Mononuclear cell (primary cell): Measurements from ENCODE around the gene NDFIP2. TPM values are rescaled to one million over a fixed set of nuclear protein-coding genes. Genes with fewer than 3 reads are reported as not detected.

Experiments
- H3K27me3 ChIP-seq: 2 replicates; pipeline ENCODE4 v1.6.0; 2011; ENCODE audit warnings: low read length, control low read depth; ENCODE audit not compliant: insufficient read depth
- H3K4me1 ChIP-seq: 2 replicates; pipeline ENCODE4 v1.5.1; 2011; ENCODE audit warnings: mild to moderate bottlenecking, low read length, control low read depth; ENCODE audit not compliant: insufficient read depth
- H3K4me3 ChIP-seq: 2 replicates; pipeline ENCODE4 v1.5.1; 2011; ENCODE audit warnings: mild to moderate bottlenecking, low read length, moderate library complexity
- H3K9me3 ChIP-seq: 2 replicates; pipeline ENCODE4 v1.5.1; 2011; ENCODE audit warnings: low read depth, mild to moderate bottlenecking, control low read depth, low read length
- total RNA-seq: library from RNA; depleted of rRNA; stranded (reverse); fragments of >200 nt; gene quantifications from one replicate; pipeline ENCODE4 v1.2.3, GENCODE V29; 2012

Gene NDFIP2
- total RNA-seq, 1 donor: 1.2 TPM

GRCh38 chr13:79452239-79452913, 28.6 kb upstream of the NDFIP2 start:
- Histone ChIP-seq H3K4me3 (no peak overlapping the region), H3K4me1 (peaks cover 13% of the 10 kb centered on the region)

GRCh38 chr13:79455331-79455730, 25.6 kb upstream of the NDFIP2 start:
- Histone ChIP-seq H3K4me1 (peaks cover 5% of the 10 kb centered on the region), H3K9me3 (no peaks in the 10 kb centered on the region), H3K27me3 (no peaks in the 10 kb centered on the region)

More at GRCh38 chr13:79452239-79452913, 28.6 kb upstream of the NDFIP2 start:
- H3K9me3 ChIP-seq: no peaks in the 10 kb centered on the region
- H3K27me3 ChIP-seq: no peaks in the 10 kb centered on the region

GRCh38 chr13:79456051-79456450, 24.9 kb upstream of the NDFIP2 start:
- no peaks in the 10 kb centered on the region for H3K27me3 ChIP-seq
- H3K9me3 ChIP-seq: no peaks in the 10 kb centered on the region
- no peak overlapping the region for H3K4me3 ChIP-seq
- H3K4me1 ChIP-seq: peaks cover 5% of the 10 kb centered on the region

More at GRCh38 chr13:79455331-79455730, 25.6 kb upstream of the NDFIP2 start:
- no peak overlapping the region for H3K4me3 ChIP-seq

DNA sequence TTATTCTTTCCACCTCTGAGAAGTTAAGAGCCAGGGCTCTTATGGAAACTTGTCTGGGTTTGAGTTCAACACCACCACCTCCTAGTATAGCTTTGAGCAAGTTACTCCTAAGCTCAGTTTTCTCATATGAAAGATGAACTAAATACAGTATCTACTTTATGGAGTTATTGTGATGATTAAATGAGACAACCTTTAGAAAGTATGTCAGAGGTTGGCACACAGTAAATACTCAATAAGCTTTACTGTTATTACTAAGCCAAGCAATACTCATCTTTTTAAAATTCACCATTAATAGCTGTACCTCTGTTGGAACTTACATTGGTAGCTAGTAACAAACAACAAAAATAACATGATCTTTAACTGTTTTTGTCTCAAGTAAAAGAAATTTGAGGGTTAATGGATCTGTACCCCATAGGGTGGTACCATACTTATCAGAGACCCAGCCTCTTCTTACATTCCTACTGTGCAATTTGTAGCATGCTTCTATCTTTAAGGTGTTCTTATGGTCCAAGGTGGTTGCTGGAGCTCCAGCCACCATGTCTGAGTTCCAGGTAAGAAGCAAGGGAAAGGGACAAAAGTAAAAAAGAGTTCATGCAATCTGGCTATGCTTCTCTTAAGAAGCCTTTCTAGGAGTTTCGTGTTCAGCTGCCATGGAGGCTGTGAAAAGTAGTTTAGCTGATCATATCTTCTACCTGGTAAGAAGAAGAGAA, 24.1 kb upstream of the NDFIP2 start:
- H3K27me3 ChIP-seq: no peaks in the 10 kb centered on the region
- peaks cover 1% of the 10 kb centered on the region for H3K4me1 ChIP-seq
- no peaks in the 10 kb centered on the region for H3K9me3 ChIP-seq
- no peak overlapping the region for H3K4me3 ChIP-seq

DNA sequence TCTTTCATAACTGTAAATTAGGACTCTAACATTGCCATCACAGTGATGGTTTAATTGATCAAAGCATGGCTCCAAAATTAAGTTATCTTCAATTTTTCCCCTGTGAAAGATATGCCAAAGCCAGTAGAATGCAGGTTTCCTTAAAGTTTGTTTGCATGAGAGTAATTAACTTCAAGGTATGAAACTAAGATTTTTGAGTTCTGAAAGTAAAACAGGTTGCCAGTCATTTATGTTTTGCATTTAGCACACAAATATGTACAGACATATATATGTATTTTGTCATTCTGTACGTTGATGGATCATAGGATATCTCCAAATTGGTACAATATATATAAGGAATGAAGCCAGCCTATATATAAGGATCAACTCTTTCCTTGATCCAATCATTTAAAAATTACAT, 23.6 kb upstream of the NDFIP2 start:
- Histone ChIP-seq H3K4me1 (no peaks in the 10 kb centered on the region), H3K4me3 (no peak overlapping the region), H3K27me3 (no peaks in the 10 kb centered on the region), H3K9me3 (no peaks in the 10 kb centered on the region)

DNA sequence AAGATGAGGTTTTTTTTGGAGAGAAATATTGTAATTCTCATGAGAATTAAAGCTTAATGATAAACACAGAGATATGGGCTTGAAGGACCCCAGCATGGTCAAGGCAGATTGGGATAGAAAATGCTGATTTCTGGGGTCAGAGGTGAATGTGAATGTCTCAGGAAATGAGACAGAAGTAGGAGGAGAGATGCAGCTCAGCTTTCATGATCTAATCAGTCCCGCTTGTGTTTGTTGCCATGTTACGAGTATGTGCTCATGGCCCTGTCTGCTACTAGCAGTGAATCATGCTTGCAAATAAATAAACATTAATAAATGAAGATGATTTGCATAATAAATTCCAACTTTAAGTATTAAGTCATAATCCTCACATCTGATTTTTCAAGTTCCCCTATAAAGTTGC, 23.0 kb upstream of the NDFIP2 start:
- no peak overlapping the region for H3K4me3 ChIP-seq
- H3K9me3 ChIP-seq: no peaks in the 10 kb centered on the region
- H3K4me1 ChIP-seq: no peaks in the 10 kb centered on the region
- no peaks in the 10 kb centered on the region for H3K27me3 ChIP-seq

- no peaks in the 10 kb centered on the region for H3K27me3 ChIP-seq
- H3K4me1 ChIP-seq: no peaks in the 10 kb centered on the region
Measured at GRCh38 chr13:79458436-79458835, 22.5 kb upstream of the NDFIP2 start.

DNA sequence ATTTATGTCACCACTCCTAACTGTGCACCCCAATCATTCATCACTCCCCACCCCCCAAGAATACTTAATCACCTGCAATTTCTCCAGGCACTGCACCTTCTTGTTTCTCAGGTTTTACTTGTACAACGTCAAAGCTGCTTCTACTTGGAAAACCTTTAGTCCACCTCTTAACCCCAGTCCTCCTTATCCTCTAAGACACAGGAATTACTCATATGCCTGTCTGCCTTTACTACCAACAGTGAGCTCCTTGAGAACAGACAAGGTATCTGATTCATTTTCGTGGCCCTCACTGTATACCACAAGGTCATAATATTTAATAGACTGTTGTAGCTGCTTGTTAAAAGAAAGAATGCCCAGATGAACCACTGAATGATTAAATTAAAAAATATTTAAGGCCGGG, 21.0 kb upstream of the NDFIP2 start:
- no peak overlapping the region for H3K4me3 ChIP-seq
- no peaks in the 10 kb centered on the region for H3K27me3 ChIP-seq
- H3K9me3 ChIP-seq: no peaks in the 10 kb centered on the region
- no peaks in the 10 kb centered on the region for H3K4me1 ChIP-seq

More at GRCh38 chr13:79458436-79458835, 22.5 kb upstream of the NDFIP2 start:
- Histone ChIP-seq H3K4me3 (no peak overlapping the region), H3K9me3 (no peaks in the 10 kb centered on the region)

DNA sequence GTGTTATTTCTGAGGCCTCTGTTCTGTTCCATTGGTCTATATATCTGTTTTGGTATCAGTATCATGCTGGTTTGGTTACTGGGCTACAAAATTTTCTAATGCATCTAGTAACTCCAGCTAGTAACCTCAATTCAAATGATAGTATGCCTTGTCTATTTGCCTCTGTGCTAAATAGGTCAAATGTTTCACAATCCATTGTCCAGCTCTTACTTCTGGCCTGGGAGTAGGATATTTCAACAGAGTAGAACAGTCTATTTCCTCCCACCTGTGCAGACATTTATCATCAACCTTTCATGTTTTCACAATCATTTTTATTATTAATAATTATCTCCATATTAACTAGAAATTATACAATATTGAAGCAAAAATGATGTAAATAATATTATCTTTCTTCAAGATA, 18.1 kb upstream of the NDFIP2 start:
- Histone ChIP-seq H3K9me3 (no peaks in the 10 kb centered on the region), H3K4me3 (no peak overlapping the region), H3K27me3 (no peaks in the 10 kb centered on the region)

DNA sequence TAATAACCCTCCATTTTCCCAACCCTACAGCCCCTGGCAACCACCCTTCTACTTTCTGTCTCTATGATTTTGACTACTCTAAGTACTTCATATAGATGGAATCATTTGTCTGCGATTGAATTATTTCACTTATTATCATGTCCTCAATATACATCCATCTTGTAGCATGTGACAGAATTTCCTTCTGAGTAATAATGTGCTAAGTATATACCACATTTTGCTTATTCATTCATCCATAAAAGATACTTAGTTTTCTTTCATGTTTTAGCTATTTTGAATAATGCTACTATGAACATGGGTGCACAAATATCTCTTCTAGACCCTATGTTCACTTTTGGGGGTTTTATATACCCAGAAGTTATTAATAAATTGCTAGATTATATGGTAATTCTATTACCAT, 17.4 kb upstream of the NDFIP2 start:
- Histone ChIP-seq H3K4me3 (no peak overlapping the region), H3K4me1 (no peaks in the 10 kb centered on the region)

More for the DNA sequence above, 18.1 kb upstream of the NDFIP2 start:
- no peaks in the 10 kb centered on the region for H3K4me1 ChIP-seq

DNA sequence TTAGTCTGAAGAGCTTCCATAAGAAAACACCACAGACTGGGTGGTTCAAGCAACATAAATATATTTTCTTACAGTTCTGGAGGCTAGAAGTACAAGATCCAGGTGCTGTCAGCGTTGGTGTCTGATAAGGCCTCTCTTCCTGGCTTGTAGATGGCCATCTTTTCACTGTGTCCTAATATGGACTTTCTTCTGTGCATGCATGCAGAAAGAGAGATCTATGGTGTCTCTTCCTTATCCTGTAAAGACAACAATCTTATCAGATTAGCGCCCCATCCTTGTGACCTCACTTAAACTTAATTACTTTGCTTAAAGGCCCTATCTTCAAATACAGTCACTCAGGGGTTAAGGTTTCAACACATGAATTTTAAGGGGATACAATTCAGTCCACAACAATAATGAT, 14.1 kb upstream of the NDFIP2 start:
- Histone ChIP-seq H3K4me3 (no peak overlapping the region), H3K9me3 (no peaks in the 10 kb centered on the region), H3K4me1 (no peaks in the 10 kb centered on the region), H3K27me3 (peaks cover 3% of the 10 kb centered on the region)

More for the DNA sequence above, 17.4 kb upstream of the NDFIP2 start:
- Histone ChIP-seq H3K9me3 (no peaks in the 10 kb centered on the region), H3K27me3 (no peaks in the 10 kb centered on the region)

DNA sequence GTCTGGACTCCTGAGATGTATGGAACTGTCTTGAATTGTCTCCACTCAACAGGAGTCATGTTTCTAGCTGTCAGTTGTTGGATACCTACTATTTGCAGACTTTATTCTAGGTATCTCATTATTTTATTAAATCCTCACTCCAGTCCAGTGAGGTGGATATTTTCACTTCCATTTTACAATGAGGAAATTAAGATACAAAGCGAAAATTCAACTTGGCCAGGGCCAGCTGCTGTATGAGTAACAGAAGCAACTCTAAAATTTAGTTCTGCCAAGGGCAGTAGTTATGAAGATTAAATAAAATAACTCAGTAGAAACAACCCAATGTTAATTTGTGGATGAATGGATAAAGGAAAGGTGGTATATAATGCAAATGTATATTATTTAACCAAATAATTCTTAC, 12.6 kb upstream of the NDFIP2 start:
- no peak overlapping the region for H3K4me3 ChIP-seq
- peaks cover 3% of the 10 kb centered on the region for H3K27me3 ChIP-seq
- no peaks in the 10 kb centered on the region for H3K4me1 ChIP-seq
- H3K9me3 ChIP-seq: no peaks in the 10 kb centered on the region

DNA sequence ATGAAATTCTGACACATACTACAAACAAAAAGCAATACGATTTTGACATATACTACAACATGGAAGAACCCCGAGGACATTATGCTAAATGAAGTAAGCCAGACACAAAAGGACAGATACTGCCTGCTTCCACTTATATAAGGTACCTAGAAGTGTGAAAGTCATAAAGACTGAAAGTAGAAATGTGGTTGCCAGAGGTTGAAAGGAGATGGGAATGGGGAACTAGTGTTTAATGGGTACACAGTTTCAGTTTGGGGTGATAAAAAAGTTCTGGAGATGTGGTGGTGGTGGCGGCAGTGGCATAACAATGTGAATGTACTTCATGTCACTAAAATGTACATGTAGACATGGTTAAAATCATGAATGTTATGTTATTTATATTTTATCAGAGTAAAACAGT, 12.1 kb upstream of the NDFIP2 start:
- no peaks in the 10 kb centered on the region for H3K9me3 ChIP-seq

DNA sequence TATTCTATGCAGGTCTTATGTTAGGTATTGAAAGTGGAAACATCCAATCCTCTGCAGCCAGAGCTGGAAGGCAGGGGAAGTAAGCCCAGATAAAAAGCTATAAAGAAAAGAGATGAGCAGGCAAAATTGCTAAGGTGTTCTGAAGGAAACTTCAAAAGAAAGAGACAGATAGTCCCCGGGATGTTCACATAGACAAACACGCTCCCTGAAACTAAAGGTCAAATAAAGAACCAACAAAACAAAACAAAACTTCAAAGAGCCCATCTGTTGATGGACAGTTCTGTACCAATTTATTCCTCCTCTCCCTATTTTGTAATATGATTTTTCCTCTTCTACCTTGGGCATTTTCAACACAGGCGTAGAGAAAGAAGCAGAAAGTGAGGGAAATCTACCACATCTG, 11.3 kb upstream of the NDFIP2 start:
- H3K9me3 ChIP-seq: no peaks in the 10 kb centered on the region
- H3K4me3 ChIP-seq: no peak overlapping the region
- no peaks in the 10 kb centered on the region for H3K4me1 ChIP-seq
- H3K27me3 ChIP-seq: peaks cover 3% of the 10 kb centered on the region

More for the DNA sequence above, 12.1 kb upstream of the NDFIP2 start:
- Histone ChIP-seq H3K27me3 (peaks cover 3% of the 10 kb centered on the region), H3K4me3 (no peak overlapping the region), H3K4me1 (no peaks in the 10 kb centered on the region)

- Histone ChIP-seq H3K27me3 (peaks cover 3% of the 10 kb centered on the region), H3K4me3 (no peak overlapping the region), H3K9me3 (no peaks in the 10 kb centered on the region), H3K4me1 (no peaks in the 10 kb centered on the region)
Measured at GRCh38 chr13:79470666-79471065, 10.3 kb upstream of the NDFIP2 start.

GRCh38 chr13:79475569-79475968, 5.4 kb upstream of the NDFIP2 start:
- Histone ChIP-seq H3K4me1 (no peaks in the 10 kb centered on the region), H3K9me3 (no peaks in the 10 kb centered on the region), H3K27me3 (peaks cover 28% of the 10 kb centered on the region), H3K4me3 (no peak overlapping the region)
